ENCODE results near the gene HS6ST1. TPM values are rescaled to one million over a fixed set of nuclear protein-coding genes. Genes with fewer than 3 reads are reported as not detected.

Gene HS6ST1
- total RNA-seq, 1 donor from 2014 or later = 33.1 TPM

- Mint-ChIP-seq H3K27me3 (ENCODE audit: low read depth) (no peaks in the 10 kb centered on the region), H3K4me3 (ENCODE audit: unreplicated experiment) (no peak overlapping the region), H3K9me3 (ENCODE audit: low read depth) (no peaks in the 10 kb centered on the region), H3K27ac (ENCODE audit: unreplicated experiment) (no peak overlapping the region), H3K4me1 (ENCODE audit: low read depth) (peaks cover 6% of the 10 kb centered on the region), H3K36me3 (ENCODE audit: low read depth) (peaks cover 3% of the 10 kb centered on the region)
- DNase-seq (ENCODE audit: low spot score) = peak; percentile 81
- TF ChIP-seq CTCF (IDR thresholded peaks at IDR 0.05) = peak; percentile 28
Observed at GRCh38 chr2:128282976-128283810, 35.5 kb downstream of the HS6ST1 start.

- peaks cover 3% of the 10 kb centered on the region for H3K36me3 Mint-ChIP-seq (ENCODE audit: low read depth)
- no peak for TF ChIP-seq CTCF (IDR thresholded peaks at IDR 0.05)
- no peak overlapping the region for H3K27ac Mint-ChIP-seq (ENCODE audit: unreplicated experiment)
- H3K27me3 Mint-ChIP-seq (ENCODE audit: low read depth) = no peaks in the 10 kb centered on the region
- H3K4me1 Mint-ChIP-seq (ENCODE audit: low read depth) = peaks cover 6% of the 10 kb centered on the region
- no peak overlapping the region for H3K4me3 Mint-ChIP-seq (ENCODE audit: unreplicated experiment)
- DNase-seq (ENCODE audit: low spot score) = peak; percentile 83
- H3K9me3 Mint-ChIP-seq (ENCODE audit: low read depth) = no peaks in the 10 kb centered on the region
Observed at GRCh38 chr2:128282246-128282975, 36.3 kb downstream of the HS6ST1 start.

GRCh38 chr2:128281852-128282245 is 36.8 kb downstream of the HS6ST1 start:
- peak; percentile 48 for DNase-seq (ENCODE audit: low spot score)
- TF ChIP-seq CTCF (IDR thresholded peaks at IDR 0.05) = no peak
- no peaks in the 10 kb centered on the region for H3K9me3 Mint-ChIP-seq (ENCODE audit: low read depth)
- no peak overlapping the region for H3K4me3 Mint-ChIP-seq (ENCODE audit: unreplicated experiment)
- no peaks in the 10 kb centered on the region for H3K27me3 Mint-ChIP-seq (ENCODE audit: low read depth)
- no peak overlapping the region for H3K27ac Mint-ChIP-seq (ENCODE audit: unreplicated experiment)
- H3K4me1 Mint-ChIP-seq (ENCODE audit: low read depth) = peaks cover 6% of the 10 kb centered on the region
- peaks cover 3% of the 10 kb centered on the region for H3K36me3 Mint-ChIP-seq (ENCODE audit: low read depth)

- no peak for TF ChIP-seq CTCF (IDR thresholded peaks at IDR 0.05)
- Mint-ChIP-seq H3K9me3 (ENCODE audit: low read depth) (no peaks in the 10 kb centered on the region), H3K4me1 (ENCODE audit: low read depth) (peaks cover 6% of the 10 kb centered on the region), H3K4me3 (ENCODE audit: unreplicated experiment) (no peak overlapping the region), H3K36me3 (ENCODE audit: low read depth) (peaks cover 3% of the 10 kb centered on the region), H3K27ac (ENCODE audit: unreplicated experiment) (no peak overlapping the region), H3K27me3 (ENCODE audit: low read depth) (no peaks in the 10 kb centered on the region)
- peak; percentile 81 for DNase-seq (ENCODE audit: low spot score)
Observed at GRCh38 chr2:128280901-128281321, 37.8 kb downstream of the HS6ST1 start.

GRCh38 chr2:128280158-128280871 is 38.4 kb downstream of the HS6ST1 start:
- H3K4me1 Mint-ChIP-seq (ENCODE audit: low read depth) = peaks cover 6% of the 10 kb centered on the region
- H3K27ac Mint-ChIP-seq (ENCODE audit: unreplicated experiment) = no peak overlapping the region
- H3K27me3 Mint-ChIP-seq (ENCODE audit: low read depth) = no peaks in the 10 kb centered on the region
- no peak for TF ChIP-seq CTCF (IDR thresholded peaks at IDR 0.05)
- H3K9me3 Mint-ChIP-seq (ENCODE audit: low read depth) = no peaks in the 10 kb centered on the region
- peak; percentile 73 for DNase-seq (ENCODE audit: low spot score)
- H3K4me3 Mint-ChIP-seq (ENCODE audit: unreplicated experiment) = no peak overlapping the region
- peaks cover 8% of the 10 kb centered on the region for H3K36me3 Mint-ChIP-seq (ENCODE audit: low read depth)
